Transverse colon (tissue), 4 donors: ENCODE results near the gene NID1. TPM values are rescaled to one million over a fixed set of nuclear protein-coding genes. Genes with fewer than 3 reads are reported as not detected.
"Not testable (repeated sequence)": the region's sequence is repeated elsewhere in the genome, so short reads cannot be mapped to it uniquely, and the experiment has no call there.

Experiments
- DNase-seq: peaks from one replicate; pipeline ENCODE4 v3.0.0-alpha.2; 2019
- H3K27ac ChIP-seq, 4 donors: fragments of 200-600 bp; sonication (generic); 2 replicates each; pipeline ENCODE4 v1.5.1; 2016 to 2018; ENCODE audit warnings: inconsistent platforms in 4 of 4
- H3K27me3 ChIP-seq: fragments of 200-600 bp; sonication (generic); 2 replicates; pipeline ENCODE4 v1.5.1; 2017; ENCODE audit warnings: inconsistent platforms
- H3K36me3 ChIP-seq, 4 donors: fragments of 200-600 bp; sonication (generic); 2 replicates each; pipeline ENCODE4 v1.5.1; 2017 to 2019; ENCODE audit warnings: inconsistent platforms in 4 of 4
- H3K4me1 ChIP-seq, 4 donors: fragments of 200-600 bp; sonication (generic); 2 replicates each; pipeline ENCODE4 v1.5.1; 2017 to 2020; ENCODE audit warnings: inconsistent platforms in 4 of 4
- H3K4me3 ChIP-seq, 4 donors: fragments of 200-600 bp; sonication (generic); 1 replicate in 1 of 4; 2 replicates in 3 of 4; pipeline versions ENCODE4 v1.5.1 to v1.6.1; 2017 to 2019; ENCODE audit warnings: inconsistent platforms in 4 of 4
- H3K9me3 ChIP-seq, 2 donors: fragments of 200-600 bp; sonication (generic); 2 replicates each; pipeline ENCODE4 v1.5.1; 2017 to 2019; ENCODE audit warnings: inconsistent platforms in 2 of 2
- EP300 ChIP-seq: sonication (generic); formaldehyde crosslinking; IDR thresholded peaks from one replicate; pipeline ENCODE4 v1.6.1; 2017; ENCODE audit warnings: antibody characterized with exemption, low read depth
- POLR2A ChIP-seq: fragments of 450-650 bp; IDR thresholded peaks from one replicate; pipeline ENCODE4 v1.6.1; 2016; ENCODE audit warnings: antibody characterized with exemption, mild to moderate bottlenecking, moderate library complexity
- POLR2AphosphoS5 ChIP-seq, 3 donors: sonication (generic); formaldehyde crosslinking; IDR thresholded peaks; one replicate each; pipeline ENCODE4 v1.6.1; 2016; ENCODE audit warnings: antibody characterized with exemption in 3 of 3
- WGBS, 2 donors: methylation state at CpG; one replicate each; pipeline ENCODE4 v1.1.5; 2018; ENCODE audit warnings: low coverage in 1 of 2; 5-methylcytosine and 5-hydroxymethylcytosine counted together
- in situ Hi-C, 4 donors: fragments of 200-750 bp; cut with MboI; loops; one replicate each; pipeline versions ENCODE4 v1.15.0 to v1.15.1; 2017; ENCODE audit warnings: low sequenced_read_pairs in 3 of 4, low pct_ligation_motif_present in 1 of 4, low pct_unique_long_range_greater_than_20kb in 1 of 4
- intact Hi-C: fragments of 100-400 bp; cut with DNase I; formaldehyde crosslinking; loops from one replicate; pipeline ENCODE4 v1.15.1; 2023; ENCODE audit warnings: low total_unique reads
- total RNA-seq, 4 donors: library from RNA; depleted of rRNA; stranded (reverse); fragments of >200 nt; gene quantifications; one replicate each; pipeline ENCODE4 v1.1.0, GENCODE V29; 2016
- TF ChIP-seq, protein P1 (sequence below), 5 experiments: fragments of 200-600 bp in 3 of 5; fragments of 450-650 bp in 2 of 5; sonication (generic) in 3 of 5; IDR thresholded peaks; 1 replicate in 2 of 5; 2 replicates in 3 of 5; pipeline ENCODE4 v1.5.1; 2016 to 2017; ENCODE audit warnings: antibody characterized with exemption in 5 of 5, inconsistent platforms in 3 of 5, mild to moderate bottlenecking in 2 of 5, moderate library complexity in 1 of 5

NID1 gene
- total RNA-seq, 4 donors from 2014 or later = 42.7 to 133 (median 63.5) TPM

DNA sequence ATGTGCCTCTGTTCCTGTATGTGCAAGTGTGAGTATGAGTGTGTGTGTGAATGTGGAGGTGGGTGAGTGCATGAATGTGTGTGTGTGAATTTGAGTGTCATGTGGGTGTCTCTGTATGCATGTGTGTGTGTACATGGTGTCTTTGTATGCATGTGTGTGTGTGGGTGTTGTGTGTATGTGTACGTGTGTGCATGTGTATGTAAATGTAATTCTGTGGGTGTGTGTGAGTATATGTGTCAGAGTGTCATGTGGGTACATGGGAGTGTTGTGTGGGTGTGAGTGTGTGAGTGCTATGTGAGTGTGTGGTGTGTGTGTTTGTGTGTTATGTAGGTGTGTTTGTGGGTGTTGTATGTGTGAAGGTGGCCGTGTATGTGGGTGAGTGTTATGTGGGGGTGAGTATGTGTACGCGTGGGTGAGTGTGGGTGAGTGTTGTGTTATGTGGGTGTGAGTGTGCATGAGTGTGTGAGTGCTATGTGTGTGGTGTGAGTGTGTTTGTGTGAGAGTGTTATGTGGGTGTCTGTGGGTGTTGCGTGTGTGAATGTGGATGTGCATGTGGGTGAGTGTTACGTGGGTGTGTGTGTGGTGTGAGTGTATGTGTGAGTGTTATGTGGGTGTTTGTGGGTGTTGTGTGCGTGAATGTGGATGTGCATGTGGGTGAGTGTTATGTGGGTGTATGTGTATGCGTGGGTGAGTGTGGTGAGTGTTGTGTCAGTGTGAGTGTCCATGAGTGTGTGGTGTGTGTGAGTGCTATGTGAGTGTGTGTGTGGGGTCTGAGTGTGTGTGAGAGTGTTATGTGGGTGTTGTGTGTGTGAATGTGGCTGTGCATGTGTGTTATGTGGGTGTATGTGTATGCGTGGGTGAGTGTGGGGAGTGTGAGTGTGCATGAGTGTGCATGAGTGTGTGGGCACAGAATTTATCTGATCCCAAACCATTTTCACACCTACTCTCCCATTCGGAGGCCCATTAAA, 36.6 kb upstream of the NID1 start:
- DNase-seq = no peak
- Histone ChIP-seq H3K27ac (no peak overlapping the region), H3K36me3 (no peaks in the 10 kb centered on the region), H3K4me1 (no peaks in the 10 kb centered on the region), H3K4me3 (no peak overlapping the region), H3K27me3 (no peaks in the 10 kb centered on the region), H3K9me3 (peaks cover 0 to 3% of the 10 kb centered on the region in 2 donors)
- WGBS, 2 donors = 82 to 87% methylated on average over 9 to 10 of the region's 10 CpGs
- intact Hi-C loops = no loop called here
- in situ Hi-C loops = loop anchor here in 3 of 4 donors (5.0 to 25.0 kb wide), 4 partner anchors 211 to 1461 kb away; no protein-coding TSS in a partner anchor
- no peak for TF ChIP-seq EP300
- TF ChIP-seq POLR2A = no peak
- TF ChIP-seq, protein P1, sequence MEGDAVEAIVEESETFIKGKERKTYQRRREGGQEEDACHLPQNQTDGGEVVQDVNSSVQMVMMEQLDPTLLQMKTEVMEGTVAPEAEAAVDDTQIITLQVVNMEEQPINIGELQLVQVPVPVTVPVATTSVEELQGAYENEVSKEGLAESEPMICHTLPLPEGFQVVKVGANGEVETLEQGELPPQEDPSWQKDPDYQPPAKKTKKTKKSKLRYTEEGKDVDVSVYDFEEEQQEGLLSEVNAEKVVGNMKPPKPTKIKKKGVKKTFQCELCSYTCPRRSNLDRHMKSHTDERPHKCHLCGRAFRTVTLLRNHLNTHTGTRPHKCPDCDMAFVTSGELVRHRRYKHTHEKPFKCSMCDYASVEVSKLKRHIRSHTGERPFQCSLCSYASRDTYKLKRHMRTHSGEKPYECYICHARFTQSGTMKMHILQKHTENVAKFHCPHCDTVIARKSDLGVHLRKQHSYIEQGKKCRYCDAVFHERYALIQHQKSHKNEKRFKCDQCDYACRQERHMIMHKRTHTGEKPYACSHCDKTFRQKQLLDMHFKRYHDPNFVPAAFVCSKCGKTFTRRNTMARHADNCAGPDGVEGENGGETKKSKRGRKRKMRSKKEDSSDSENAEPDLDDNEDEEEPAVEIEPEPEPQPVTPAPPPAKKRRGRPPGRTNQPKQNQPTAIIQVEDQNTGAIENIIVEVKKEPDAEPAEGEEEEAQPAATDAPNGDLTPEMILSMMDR (IDR thresholded peaks at IDR 0.05) = no peak
- TF ChIP-seq POLR2AphosphoS5 (IDR thresholded peaks at IDR 0.05) = no peak

DNA sequence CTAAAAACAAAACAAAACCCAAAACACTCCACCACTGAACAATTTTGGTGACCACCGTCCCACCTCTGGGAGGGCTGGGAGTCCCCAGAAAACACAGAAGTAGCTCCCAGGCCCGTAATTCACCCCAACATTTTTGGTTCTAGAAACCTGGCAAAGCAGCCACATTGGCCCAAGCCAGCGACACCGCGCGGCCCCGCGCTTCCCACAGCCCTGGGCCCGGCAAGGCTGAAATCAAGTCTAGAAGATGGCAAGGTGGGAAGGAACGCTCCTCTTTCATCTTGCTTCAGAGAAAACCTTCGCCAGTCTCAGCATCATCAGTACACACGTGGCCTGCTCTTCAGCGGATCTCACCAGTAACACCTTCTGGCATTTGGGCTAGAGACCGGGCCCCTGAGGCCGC, 35.9 kb upstream of the NID1 start:
- no peaks in the 10 kb centered on the region for H3K27me3 ChIP-seq
- in situ Hi-C loops (loop anchor here in 3 of 4 donors (5.0 to 25.0 kb wide), 4 partner anchors 212 to 1462 kb away; no protein-coding TSS in a partner anchor), intact Hi-C loops (no loop called here)
- H3K27ac ChIP-seq = no peak overlapping the region
- no peak overlapping the region for H3K4me3 ChIP-seq
- TF ChIP-seq EP300 (no peak), POLR2AphosphoS5 (IDR thresholded peaks at IDR 0.05) (no peak), POLR2A (no peak)
- TF ChIP-seq, protein P1 (IDR thresholded peaks at IDR 0.05) = no peak
- H3K9me3 ChIP-seq = peaks cover 0 to 3% of the 10 kb centered on the region in 2 donors
- DNase-seq = no peak
- H3K36me3 ChIP-seq = no peaks in the 10 kb centered on the region
- 95 to 100% methylated on average over 2 to 15 of the region's 15 CpGs for WGBS, 2 donors
- no peaks in the 10 kb centered on the region for H3K4me1 ChIP-seq

DNA sequence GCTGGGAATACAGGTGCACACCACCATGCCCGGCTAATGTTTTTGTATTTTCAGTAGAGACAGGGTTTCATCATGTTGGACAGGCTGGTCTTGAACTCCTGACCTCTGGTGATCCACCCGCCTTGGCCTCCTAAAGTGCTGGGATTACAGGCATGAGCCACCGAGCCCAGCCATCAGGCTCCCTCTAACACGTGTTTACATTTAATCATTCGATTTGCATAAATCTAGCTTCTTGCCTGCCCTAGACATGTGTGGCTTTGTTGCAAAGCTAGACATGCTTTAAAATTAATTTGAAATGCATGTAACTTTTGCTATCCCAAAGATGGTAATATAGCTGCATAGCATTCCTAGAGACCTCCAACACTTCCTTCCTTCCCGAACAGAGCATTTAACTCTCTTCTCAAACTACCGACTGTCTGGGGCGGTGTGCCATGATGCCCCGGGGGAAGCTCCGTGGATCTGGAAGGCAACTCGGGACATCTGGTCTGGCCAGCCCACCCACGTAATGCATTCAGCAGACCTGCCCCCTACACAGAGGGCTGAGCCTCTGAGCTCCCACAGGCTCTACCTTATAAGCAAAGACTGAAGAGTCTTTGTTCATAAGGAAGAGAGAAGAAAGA, 34.6 kb upstream of the NID1 start:
- DNase-seq = no peak
- H3K36me3 ChIP-seq = no peaks in the 10 kb centered on the region
- no peak overlapping the region for H3K4me3 ChIP-seq
- in situ Hi-C loops (no loop called here), intact Hi-C loops (loop anchor here (2.0 kb wide), 1 partner anchor 505 kb away; the partner anchor contains the start of gene HEATR1)
- no peaks in the 10 kb centered on the region for H3K4me1 ChIP-seq
- H3K27ac ChIP-seq = no peak overlapping the region
- 67 to 78% methylated on average over 5 to 12 of the region's 12 CpGs for WGBS, 2 donors
- peaks cover 0 to 3% of the 10 kb centered on the region in 2 donors for H3K9me3 ChIP-seq
- H3K27me3 ChIP-seq = no peaks in the 10 kb centered on the region
- no peak for TF ChIP-seq POLR2A
- TF ChIP-seq POLR2AphosphoS5 (IDR thresholded peaks at IDR 0.05) = no peak
- TF ChIP-seq EP300 = no peak
- TF ChIP-seq, protein P1 (IDR thresholded peaks at IDR 0.05) = no peak

DNA sequence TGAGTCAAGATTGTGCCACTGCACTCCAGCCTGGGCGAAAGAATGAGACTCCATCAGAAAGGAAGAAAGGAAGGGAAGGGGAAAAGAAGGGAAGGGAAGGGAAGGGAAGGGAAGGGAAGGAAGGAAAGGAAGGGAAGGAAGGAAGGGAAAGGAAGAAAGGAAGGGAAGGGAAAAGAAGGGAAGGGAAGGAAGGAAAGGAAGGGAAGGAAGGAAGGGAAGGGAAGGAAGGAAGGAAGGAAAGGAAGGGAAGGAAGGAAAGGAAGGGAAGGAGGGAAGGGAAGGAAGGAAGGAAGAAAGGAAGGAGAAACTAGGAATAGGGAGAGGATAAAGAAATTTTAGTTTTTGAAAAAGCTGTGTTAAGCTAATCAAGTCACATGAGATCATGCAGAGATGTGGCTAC, 33.4 kb upstream of the NID1 start:
- intact Hi-C loops (loop anchor here (2.0 kb wide), 1 partner anchor 507 kb away; the partner anchor contains the start of gene HEATR1), in situ Hi-C loops (no loop called here)
- DNase-seq = no peak
- Histone ChIP-seq H3K27me3 (no peaks in the 10 kb centered on the region), H3K36me3 (no peaks in the 10 kb centered on the region), H3K27ac (no peak overlapping the region), H3K9me3 (peaks cover 0 to 3% of the 10 kb centered on the region in 2 donors), H3K4me1 (no peaks in the 10 kb centered on the region), H3K4me3 (no peak overlapping the region)
- TF ChIP-seq POLR2A (no peak), POLR2AphosphoS5 (IDR thresholded peaks at IDR 0.05) (no peak), EP300 (no peak)
- TF ChIP-seq, protein P1 (IDR thresholded peaks at IDR 0.05) = no peak
- WGBS, 2 donors = 97% methylated on average over 1 of the region's 1 CpG; no CpG with 5 or more reads in 1 of the 2 donors

DNA sequence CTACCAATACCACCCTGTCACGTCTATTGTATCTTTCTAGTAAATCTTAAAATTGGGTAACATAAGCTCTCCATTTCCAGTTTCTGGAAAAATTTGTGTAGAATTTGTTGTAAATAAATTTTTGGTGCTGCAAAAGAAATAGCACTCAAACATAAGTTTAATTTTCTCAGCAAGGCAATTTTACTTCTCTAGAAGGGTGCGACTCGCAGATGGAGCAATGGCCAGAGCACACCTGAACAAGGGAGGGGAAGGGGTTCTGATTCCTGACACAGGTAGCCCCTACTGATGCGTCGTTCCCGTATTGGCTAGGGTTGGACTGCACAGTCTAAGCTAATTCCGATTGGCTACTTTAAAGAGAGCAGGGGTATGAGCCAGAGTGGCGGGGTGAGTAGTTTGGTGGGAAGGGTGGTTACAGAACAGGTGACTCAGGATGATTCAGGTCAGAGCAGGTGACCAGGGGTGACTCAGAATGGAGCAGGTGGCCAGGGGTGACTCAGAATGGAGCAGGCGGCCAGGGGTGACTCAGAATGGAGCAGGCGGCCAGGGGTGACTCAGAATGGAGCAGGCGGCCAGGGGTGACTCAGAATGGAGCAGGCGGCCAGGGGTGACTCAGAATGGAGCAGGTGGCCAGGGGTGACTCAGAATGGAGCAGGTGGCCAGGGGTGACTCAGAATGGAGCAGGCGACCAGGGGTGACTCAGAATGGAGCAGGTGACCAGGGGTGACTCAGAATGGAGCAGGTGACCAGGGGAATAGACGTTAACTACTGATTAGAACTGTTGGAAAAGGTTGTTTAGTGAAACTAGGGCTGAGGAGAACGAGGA, 32.0 kb upstream of the NID1 start:
- H3K36me3 ChIP-seq, H3K4me1 ChIP-seq, H3K9me3 ChIP-seq, H3K4me3 ChIP-seq, in situ Hi-C loops, intact Hi-C loops, H3K27me3 ChIP-seq: not testable (repeated sequence)
- WGBS, 2 donors = 47 to 61% methylated on average over 8 to 15 of the region's 15 CpGs
- peak; percentile 73 for DNase-seq
- H3K27ac ChIP-seq = peak overlapping the region in 3 of 4 donors; percentile 5 to 46 (median 26)
